Activated T-helper 2 cell treated with anti-CD3 and anti-CD28 coated beads, Interferon-gamma antibody, Interleukin-2, Interleukin-4, amounts not matched to agents 10 μg/mL and 5 μg/mL and 100 μg/mL, durations not matched to agents 14 hours and 24 hours and 36 hours (primary cell): Measurements from ENCODE around the gene ZNF343. TPM values are rescaled to one million over a fixed set of nuclear protein-coding genes. Genes with fewer than 3 reads are reported as not detected.
"Not testable (repeated sequence)": the region's sequence is repeated elsewhere in the genome, so short reads cannot be mapped to it uniquely, and the experiment has no call there.

Source experiments
- DNase-seq: peaks from one replicate; pipeline ENCODE4 v3.0.0; 2021; ENCODE audit warnings: low spot score
- H3K27ac Mint-ChIP-seq: one replicate; pipeline ENCODE4 v1.8.0; 2021; ENCODE audit warnings: mixed read lengths
- H3K27me3 Mint-ChIP-seq: one replicate; pipeline ENCODE4 v1.8.0; 2021; ENCODE audit warnings: low read depth, mixed read lengths
- H3K36me3 Mint-ChIP-seq: one replicate; pipeline ENCODE4 v1.8.0; 2021; ENCODE audit warnings: low read depth, mixed read lengths
- H3K4me1 Mint-ChIP-seq: one replicate; pipeline ENCODE4 v1.8.0; 2021; ENCODE audit warnings: low read depth, mixed read lengths
- H3K4me3 Mint-ChIP-seq: one replicate; pipeline ENCODE4 v1.8.0; 2021; ENCODE audit warnings: low read depth, mild to moderate bottlenecking, moderate library complexity, mixed read lengths
- H3K9me3 Mint-ChIP-seq: one replicate; pipeline ENCODE4 v1.8.0; 2021; ENCODE audit warnings: mixed read lengths
- intact Hi-C: fragments of 100-400 bp; cut with micrococcal nuclease; formaldehyde crosslinking; loops from one replicate; pipeline ENCODE4 v1.15.1; 2023
- total RNA-seq: library from RNA; stranded (reverse); gene quantifications from 2 replicates; pipeline ENCODE4 v1.2.3, GENCODE V29; 2022

Gene ZNF343
- total RNA-seq, 1 donor from 2014 or later = 15.4 TPM

DNA sequence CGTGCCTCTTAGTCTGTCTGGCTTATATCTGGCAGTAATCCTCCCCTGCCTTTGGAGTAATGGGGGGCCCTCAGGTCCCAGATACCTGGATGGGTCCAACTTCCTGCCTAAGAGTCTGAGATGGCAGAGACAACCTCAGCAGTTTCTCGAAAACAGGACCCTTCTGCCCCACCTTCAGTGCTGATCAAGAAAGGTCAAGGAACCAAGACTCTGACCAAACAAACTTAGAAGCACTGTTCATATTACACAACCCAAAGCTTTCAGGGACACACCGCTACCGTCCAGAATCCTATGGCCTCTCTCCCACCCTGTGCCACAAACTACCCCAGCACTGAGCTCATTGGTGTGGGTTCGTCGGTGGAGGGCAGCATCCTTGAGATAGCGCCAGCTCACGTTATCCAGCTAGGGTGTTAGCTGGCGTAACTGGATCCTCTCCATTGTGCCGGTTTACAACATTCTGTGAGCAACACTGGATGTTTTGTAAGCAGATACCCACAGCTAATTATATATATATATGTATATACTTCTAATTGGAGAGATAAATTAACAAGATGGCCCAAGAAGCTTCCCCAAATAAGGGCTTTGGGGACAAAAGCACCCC is 20.1 kb upstream of the ZNF343 start:
- no peaks in the 10 kb centered on the region for H3K36me3 Mint-ChIP-seq
- H3K9me3 Mint-ChIP-seq = no peaks in the 10 kb centered on the region
- H3K27ac Mint-ChIP-seq = no peak overlapping the region
- DNase-seq = no peak
- H3K4me3 Mint-ChIP-seq = no peak overlapping the region
- intact Hi-C loops = loop anchor here (10.0 kb wide), 1 partner anchor 486 kb away; no protein-coding TSS in a partner anchor
- peaks cover 9% of the 10 kb centered on the region for H3K27me3 Mint-ChIP-seq
- H3K4me1 Mint-ChIP-seq = peaks cover 7% of the 10 kb centered on the region

DNA sequence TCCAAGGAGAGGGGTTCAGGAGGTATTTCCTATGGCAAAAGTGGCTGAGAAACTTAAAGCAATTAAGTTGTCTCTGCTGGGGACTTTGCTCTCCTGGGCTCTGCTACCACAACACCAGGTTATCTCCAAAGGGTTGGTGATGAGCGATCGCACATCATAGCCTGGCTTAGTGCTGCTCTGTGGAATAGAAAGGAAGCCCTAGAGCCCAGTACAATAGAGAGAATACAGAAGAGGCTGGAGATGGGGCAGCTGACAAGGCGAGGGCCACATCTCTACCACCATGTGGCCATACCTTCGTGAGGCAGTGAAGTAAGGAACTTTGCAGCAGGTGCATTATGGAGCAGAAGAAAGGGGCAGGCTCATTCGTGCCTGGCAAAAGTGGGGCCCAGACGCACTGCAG is 19.0 kb upstream of the ZNF343 start:
- intact Hi-C loops = loop anchor here (10.0 kb wide), 1 partner anchor 487 kb away; no protein-coding TSS in a partner anchor
- Mint-ChIP-seq H3K27me3 (peaks cover 3% of the 10 kb centered on the region), H3K9me3 (no peaks in the 10 kb centered on the region), H3K4me3 (no peak overlapping the region), H3K27ac (no peak overlapping the region), H3K36me3 (no peaks in the 10 kb centered on the region), H3K4me1 (peaks cover 9% of the 10 kb centered on the region)
- DNase-seq = no peak

DNA sequence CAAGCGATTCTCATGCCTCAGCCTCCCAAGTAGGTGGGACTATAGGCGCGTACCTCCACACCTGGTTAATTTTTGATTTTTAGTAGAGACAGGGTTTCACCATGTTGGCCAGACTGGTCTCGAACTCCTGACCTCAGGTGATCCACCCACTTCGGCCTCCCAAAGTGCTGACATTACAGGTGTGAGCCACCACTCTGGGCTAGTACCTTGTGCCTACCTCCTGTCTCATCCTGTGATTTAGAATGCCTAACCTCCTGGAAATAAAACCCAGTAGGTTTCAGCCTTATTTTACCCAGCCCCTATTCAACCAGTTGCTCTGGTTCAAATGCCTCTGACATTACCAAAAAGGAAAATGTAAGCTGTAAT is 17.5 kb upstream of the ZNF343 start:
- intact Hi-C loops = loop anchor here (10.0 kb wide), 1 partner anchor 489 kb away; no protein-coding TSS in a partner anchor
- Mint-ChIP-seq H3K4me1 (peaks cover 14% of the 10 kb centered on the region), H3K27ac (peak overlapping the region; percentile 49)
- not testable (repeated sequence) for H3K27me3 Mint-ChIP-seq, H3K4me3 Mint-ChIP-seq, H3K9me3 Mint-ChIP-seq, H3K36me3 Mint-ChIP-seq, DNase-seq

DNA sequence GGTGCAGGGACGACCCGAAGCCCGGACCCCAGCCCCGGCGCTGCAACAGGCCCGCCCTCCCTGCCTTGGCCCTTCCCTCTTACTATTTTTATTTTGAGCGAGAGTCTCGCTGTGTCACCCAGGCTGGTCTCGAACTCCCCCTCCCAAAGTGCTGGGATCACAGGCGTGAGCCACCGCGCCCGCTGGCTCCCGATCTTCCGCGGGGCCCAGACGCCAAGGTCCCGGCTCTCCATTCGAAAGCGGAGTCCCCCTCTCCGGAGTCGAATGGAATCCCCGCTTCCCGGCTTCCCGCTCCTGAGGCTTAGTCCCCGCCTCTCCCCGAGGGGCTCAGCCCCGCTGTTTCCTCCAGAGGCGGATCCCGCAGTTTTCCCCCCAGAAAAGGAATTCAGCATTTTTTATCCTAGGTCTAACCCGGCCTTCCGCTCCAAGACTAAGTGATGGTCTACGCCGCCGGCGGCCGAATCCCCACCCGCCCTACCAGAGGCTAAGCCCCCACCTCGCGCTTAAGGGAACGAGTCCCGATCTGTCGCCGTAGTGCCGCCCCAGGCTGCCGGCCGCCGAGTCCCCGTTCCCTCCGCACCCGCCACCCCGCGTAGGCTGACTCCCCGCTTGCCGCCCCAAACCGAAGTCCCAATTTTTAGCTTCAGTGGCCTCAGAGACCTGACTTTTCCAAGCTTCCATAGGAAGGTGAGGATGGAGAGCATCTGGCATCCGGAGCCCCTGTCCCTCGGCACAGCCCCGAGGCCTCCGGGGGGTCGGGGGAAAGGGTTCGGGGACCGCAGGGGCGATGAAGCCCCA is 16.2 kb upstream of the ZNF343 start:
- peak overlapping the region; percentile 80 for H3K27ac Mint-ChIP-seq
- DNase-seq = peak; percentile 28
- intact Hi-C loops = loop anchor here (1.0 to 10.0 kb wide), 4 partner anchors 16 to 490 kb away; partner anchors contain the start of genes NOP56 and SNRPB
- peaks cover 14% of the 10 kb centered on the region for H3K4me1 Mint-ChIP-seq
- no peaks in the 10 kb centered on the region for H3K27me3 Mint-ChIP-seq
- peak overlapping the region; percentile 86 for H3K4me3 Mint-ChIP-seq
- no peaks in the 10 kb centered on the region for H3K36me3 Mint-ChIP-seq
- H3K9me3 Mint-ChIP-seq = no peaks in the 10 kb centered on the region

DNA sequence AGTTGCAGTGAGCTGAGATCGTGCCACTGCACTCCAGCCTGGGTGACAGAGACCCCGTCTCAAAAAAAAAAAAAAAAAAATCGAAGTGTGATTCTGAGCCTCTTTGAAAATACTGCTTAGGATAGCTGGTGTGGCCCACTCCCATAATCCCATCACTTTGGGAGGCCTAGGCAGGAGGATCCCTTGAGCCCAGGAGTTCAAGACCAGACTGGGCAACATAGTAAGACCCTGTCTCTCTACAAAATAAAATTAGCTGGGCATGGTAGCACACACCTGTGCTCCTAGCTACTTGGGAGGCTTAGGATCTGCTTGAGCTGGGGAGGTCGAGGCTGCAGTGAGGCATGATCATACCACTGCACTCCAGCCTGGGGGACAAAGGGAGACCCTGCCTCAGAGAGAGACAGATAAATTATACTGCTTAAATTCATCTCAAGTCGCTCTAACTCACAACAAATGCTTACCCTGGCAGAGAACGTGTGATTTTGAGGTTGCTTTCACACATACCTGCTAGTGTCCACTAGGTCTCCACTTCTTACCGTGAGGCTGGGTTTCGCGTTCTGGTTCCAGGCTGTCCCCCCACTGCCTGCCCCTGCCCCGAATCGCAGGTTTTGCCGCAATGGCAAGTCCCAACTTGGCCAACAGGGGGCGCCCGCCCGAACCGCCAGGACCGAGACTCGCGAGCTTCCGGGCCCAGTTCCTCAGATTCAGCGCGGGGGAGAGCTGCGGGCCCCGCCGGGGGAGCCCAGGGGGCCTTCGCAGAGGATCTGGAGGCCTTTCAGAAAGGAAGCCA is 15.4 kb upstream of the ZNF343 start:
- H3K27ac Mint-ChIP-seq = peak overlapping the region; percentile 80
- H3K4me3 Mint-ChIP-seq = peak overlapping the region; percentile 86
- H3K4me1 Mint-ChIP-seq = peaks cover 14% of the 10 kb centered on the region
- no peaks in the 10 kb centered on the region for H3K9me3 Mint-ChIP-seq
- H3K36me3 Mint-ChIP-seq = no peaks in the 10 kb centered on the region
- intact Hi-C loops = loop anchor here (5.0 to 10.0 kb wide), 3 partner anchors 52 to 491 kb away; partner anchors contain the start of genes NOP56 and SNRPB
- no peaks in the 10 kb centered on the region for H3K27me3 Mint-ChIP-seq
- peak; percentile 85 for DNase-seq

DNA sequence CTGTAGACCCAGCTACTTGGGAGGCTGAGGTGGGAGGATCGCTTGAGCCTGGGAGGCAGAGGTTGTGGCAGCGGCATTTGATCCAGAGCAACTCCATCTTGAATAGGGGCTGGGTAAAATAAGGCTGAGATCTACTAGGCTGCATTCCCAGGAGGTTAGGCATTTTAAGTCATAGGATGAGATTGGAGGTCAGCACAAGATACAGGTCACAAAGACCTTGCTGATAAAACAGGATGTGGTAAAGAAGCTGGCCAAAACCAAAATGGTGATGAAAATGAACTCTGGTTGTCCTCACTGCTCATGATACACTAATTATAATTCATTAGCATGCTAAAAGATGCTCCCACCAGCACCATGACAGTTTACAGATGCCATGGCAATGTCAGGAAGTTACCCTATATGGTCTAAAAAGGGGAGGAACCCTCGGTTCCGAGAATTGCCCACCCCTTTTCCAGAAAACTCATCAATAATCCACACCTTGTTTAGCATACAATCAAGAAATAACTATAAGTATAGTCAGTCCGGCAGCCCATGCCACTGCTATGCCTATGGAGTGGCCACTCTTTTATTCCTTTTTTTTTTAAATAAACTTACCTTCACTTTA is 14.2 kb upstream of the ZNF343 start:
- DNase-seq, H3K36me3 Mint-ChIP-seq, H3K27me3 Mint-ChIP-seq, H3K9me3 Mint-ChIP-seq, H3K4me3 Mint-ChIP-seq, H3K27ac Mint-ChIP-seq: not testable (repeated sequence)
- intact Hi-C loops = loop anchor here (5.0 to 10.0 kb wide), 3 partner anchors 51 to 492 kb away; partner anchors contain the start of genes NOP56 and SNRPB
- peaks cover 14% of the 10 kb centered on the region for H3K4me1 Mint-ChIP-seq

DNA sequence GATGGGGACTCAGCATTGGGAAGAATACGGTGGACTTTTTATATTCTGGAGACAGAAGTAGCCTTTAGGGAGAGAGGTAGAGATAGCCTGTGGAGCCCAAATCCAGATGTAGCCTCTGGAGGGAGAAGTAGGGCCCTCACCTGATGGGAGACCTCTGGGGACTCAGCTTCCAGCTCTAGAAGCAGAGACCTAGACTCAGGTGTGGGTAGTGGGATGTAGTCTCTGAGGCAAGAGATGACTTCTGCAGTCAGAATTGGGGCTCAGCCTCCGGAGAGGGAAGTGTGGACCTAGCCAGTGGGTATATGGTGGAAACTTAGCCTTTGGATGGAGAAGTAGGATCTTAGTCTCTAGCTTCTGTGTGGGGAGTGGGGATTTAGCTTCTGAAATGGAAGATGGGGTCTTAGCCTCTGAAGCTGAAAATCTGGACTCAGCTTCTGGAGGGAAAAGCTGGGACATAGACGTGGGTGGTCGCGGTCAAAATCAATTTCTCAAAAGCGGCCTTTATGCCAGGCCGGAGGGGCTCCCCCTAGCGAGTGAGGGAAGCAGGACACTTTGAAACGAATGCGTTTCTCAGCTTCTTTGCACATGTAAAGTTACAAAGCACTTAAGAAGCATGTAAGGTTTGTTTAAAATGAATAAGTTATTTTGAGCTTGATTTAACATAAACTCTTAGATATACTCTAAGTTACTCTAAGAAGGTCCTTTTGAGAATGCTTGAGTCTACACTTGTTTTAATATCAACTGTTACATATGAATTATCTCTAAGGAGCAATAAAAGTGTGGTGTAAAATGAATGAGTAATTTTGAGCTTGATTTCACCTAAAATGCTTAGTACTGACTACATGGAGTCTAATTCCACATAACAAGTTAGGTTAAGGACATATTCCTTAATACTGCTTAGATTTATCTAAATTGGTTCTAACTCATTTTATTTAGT is 12.9 kb upstream of the ZNF343 start:
- Mint-ChIP-seq H3K4me3 (no peak overlapping the region), H3K36me3 (no peaks in the 10 kb centered on the region), H3K27ac (no peak overlapping the region), H3K9me3 (no peaks in the 10 kb centered on the region), H3K4me1 (peaks cover 14% of the 10 kb centered on the region), H3K27me3 (no peaks in the 10 kb centered on the region)
- intact Hi-C loops = loop anchor here (5.0 to 10.0 kb wide), 3 partner anchors 49 to 493 kb away; partner anchors contain the start of genes NOP56 and SNRPB
- peak; percentile 37 for DNase-seq

DNA sequence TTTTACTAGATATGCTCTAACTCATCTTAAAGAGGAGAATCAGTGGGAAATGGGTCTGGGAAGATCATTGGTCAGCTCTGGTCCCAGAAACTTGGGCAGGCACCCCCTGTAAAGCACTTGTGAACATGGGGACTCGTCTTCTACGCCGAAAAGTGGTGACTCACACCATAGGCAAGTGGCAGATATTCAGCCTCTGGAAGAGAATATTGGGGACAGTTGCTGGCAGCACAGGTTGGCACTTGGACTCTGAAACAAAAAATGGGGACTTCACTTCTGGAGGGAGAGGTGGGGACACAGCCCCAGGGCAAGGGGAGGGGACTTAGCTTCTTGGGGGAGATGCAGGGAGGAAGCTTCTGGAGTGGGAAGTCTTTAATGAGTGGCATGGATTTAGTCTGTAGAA is 11.9 kb upstream of the ZNF343 start:
- H3K9me3 Mint-ChIP-seq = no peaks in the 10 kb centered on the region
- intact Hi-C loops = loop anchor here (5.0 to 10.0 kb wide), 3 partner anchors 48 to 494 kb away; partner anchors contain the start of genes NOP56 and SNRPB
- H3K27ac Mint-ChIP-seq = no peak overlapping the region
- no peaks in the 10 kb centered on the region for H3K36me3 Mint-ChIP-seq
- H3K4me3 Mint-ChIP-seq = no peak overlapping the region
- no peak for DNase-seq
- H3K4me1 Mint-ChIP-seq = peaks cover 12% of the 10 kb centered on the region
- no peaks in the 10 kb centered on the region for H3K27me3 Mint-ChIP-seq

DNA sequence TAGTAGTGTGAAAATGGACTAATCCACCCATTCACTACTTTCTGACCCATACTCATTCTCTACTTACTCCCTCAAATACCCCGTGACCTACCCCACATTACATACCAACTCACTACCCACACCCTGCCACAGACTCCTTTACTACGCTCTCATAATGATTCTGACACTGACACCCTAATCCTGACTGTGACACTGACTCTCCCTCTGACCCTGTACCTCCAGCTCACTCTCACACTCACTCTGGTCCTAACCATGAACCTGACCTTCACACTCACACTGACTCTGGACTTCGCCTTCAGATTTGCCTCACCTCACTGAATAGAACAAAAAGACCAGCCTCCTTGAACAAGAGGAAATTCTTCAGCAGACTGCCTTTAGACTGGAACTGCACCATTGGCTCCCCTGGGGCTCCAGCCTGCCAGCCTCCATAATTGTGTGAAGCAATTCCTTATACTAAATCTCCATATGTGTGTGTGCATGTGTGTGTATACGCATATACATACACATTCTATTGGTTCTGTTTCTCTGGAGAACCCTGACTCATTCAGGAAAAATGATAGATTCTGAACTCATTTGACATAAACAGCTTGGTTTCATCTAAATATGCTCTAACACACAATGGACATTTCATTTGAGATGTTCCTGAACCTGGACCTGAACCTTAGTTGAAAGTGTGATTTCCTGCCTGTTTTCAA is 10.5 kb upstream of the ZNF343 start:
- H3K36me3 Mint-ChIP-seq = no peaks in the 10 kb centered on the region
- H3K27me3 Mint-ChIP-seq = peaks cover 2% of the 10 kb centered on the region
- intact Hi-C loops = no loop called here
- H3K9me3 Mint-ChIP-seq = no peaks in the 10 kb centered on the region
- no peak overlapping the region for H3K27ac Mint-ChIP-seq
- H3K4me1 Mint-ChIP-seq = peaks cover 8% of the 10 kb centered on the region
- H3K4me3 Mint-ChIP-seq = no peak overlapping the region
- no peak for DNase-seq

DNA sequence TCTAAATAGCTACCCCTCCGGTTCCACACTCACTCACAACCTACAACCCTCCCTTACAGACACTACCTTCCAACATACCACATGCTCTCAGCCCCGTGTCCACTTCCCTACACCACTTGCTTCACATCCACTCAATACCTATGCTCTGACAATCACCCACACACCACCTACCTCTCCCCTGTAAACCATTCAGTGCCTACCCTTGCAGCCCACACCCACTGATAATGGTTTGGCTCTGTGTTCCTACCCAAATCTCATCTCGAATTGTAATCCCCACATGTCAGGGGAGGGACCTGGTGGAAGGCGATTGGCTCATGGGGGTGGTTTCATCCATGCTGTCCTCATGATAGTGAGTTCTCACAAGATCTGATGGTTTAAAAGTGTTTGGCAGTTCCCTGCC is 9.8 kb upstream of the ZNF343 start:
- no peaks in the 10 kb centered on the region for H3K36me3 Mint-ChIP-seq
- no peaks in the 10 kb centered on the region for H3K9me3 Mint-ChIP-seq
- peaks cover 7% of the 10 kb centered on the region for H3K4me1 Mint-ChIP-seq
- intact Hi-C loops = no loop called here
- no peak for DNase-seq
- no peak overlapping the region for H3K4me3 Mint-ChIP-seq
- H3K27ac Mint-ChIP-seq = no peak overlapping the region
- H3K27me3 Mint-ChIP-seq = peaks cover 9% of the 10 kb centered on the region

DNA sequence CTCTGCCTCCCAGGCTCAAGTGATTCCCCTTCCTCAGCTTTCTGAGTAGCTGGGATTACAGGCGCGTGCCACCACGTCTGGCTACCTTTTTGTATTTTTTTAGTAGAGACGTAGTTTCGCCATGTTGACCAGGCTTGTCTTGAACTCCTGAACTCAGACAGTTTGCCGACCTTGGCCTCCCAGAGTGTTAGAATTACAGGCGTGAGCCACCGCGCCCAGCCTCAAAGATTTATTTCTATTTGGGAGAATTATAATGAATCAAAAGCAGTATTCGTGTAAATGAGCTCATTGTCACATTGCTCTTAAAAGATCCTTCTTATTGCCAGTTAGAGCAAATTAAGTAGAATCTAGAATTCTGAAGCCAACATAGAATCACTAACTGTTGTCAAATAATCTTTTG is 9.4 kb upstream of the ZNF343 start:
- Mint-ChIP-seq H3K4me3 (no peak overlapping the region), H3K9me3 (no peaks in the 10 kb centered on the region), H3K27ac (no peak overlapping the region), H3K36me3 (no peaks in the 10 kb centered on the region), H3K27me3 (peaks cover 9% of the 10 kb centered on the region), H3K4me1 (peaks cover 7% of the 10 kb centered on the region)
- intact Hi-C loops = no loop called here
- DNase-seq = no peak
